Neuronal stem cell (in vitro differentiated cells): Measurements from ENCODE around the gene NRAP.

ENCODE experiments used
- DNase-seq: peaks from one replicate; pipeline ENCODE4 v3.0.0-alpha.2; 2013; ENCODE audit warnings: low spot score
- H2AFZ ChIP-seq: one replicate; pipeline ENCODE4 v1.6.1; 2013; ENCODE audit warnings: mild to moderate bottlenecking, low read length, inconsistent platforms
- H2AK5ac ChIP-seq: 2 replicates; pipeline ENCODE4 v1.6.1; 2013; ENCODE audit warnings: low read depth, mild to moderate bottlenecking, inconsistent platforms, low read length, moderate library complexity, mixed read lengths
- H2BK120ac ChIP-seq: 2 replicates; pipeline ENCODE4 v1.6.1; 2013; ENCODE audit warnings: low read depth, mild to moderate bottlenecking, inconsistent platforms, low read length, moderate library complexity, mixed read lengths
- H2BK12ac ChIP-seq: one replicate; pipeline ENCODE4 v1.6.1; 2013; ENCODE audit warnings: low read length, inconsistent platforms
- H2BK15ac ChIP-seq: 2 replicates; pipeline ENCODE4 v1.6.1; 2013; ENCODE audit warnings: mild to moderate bottlenecking, low read length, inconsistent platforms, mixed read lengths
- H2BK5ac ChIP-seq: one replicate; pipeline ENCODE4 v1.6.1; 2013; ENCODE audit warnings: inconsistent platforms, mild to moderate bottlenecking, low read length, moderate library complexity
- H3K14ac ChIP-seq: one replicate; pipeline ENCODE4 v1.6.1; 2013; ENCODE audit warnings: low read length, inconsistent platforms
- H3K18ac ChIP-seq: 2 replicates; pipeline ENCODE4 v1.6.1; 2013; ENCODE audit warnings: low read length, inconsistent platforms
- H3K23ac ChIP-seq: 2 replicates; pipeline ENCODE4 v1.6.1; 2013; ENCODE audit warnings: low read depth, mild to moderate bottlenecking, mixed read lengths, low read length, inconsistent platforms; ENCODE audit not compliant: poor library complexity
- H3K27ac ChIP-seq: replicated peaks from 3 replicates; pipeline ENCODE4 v1.5.1; 2013; ENCODE audit warnings: low read length, inconsistent platforms
- H3K27me3 ChIP-seq, 3 experiments: 2 replicates each; pipeline ENCODE4 v1.6.1; 2013; ENCODE audit warnings: low read length in 3 of 3, mild to moderate bottlenecking in 2 of 3, inconsistent platforms in 1 of 3, low read depth in 1 of 3, mixed read lengths in 1 of 3, moderate library complexity in 1 of 3; ENCODE audit not compliant: control insufficient read depth in 3 of 3, insufficient read depth in 3 of 3
- H3K36me3 ChIP-seq, 2 donors: replicated peaks in 1 of 2; 2 replicates each; pipeline ENCODE4 v1.6.1; 2013; ENCODE audit warnings: low read length in 2 of 2; ENCODE audit not compliant: control insufficient read depth in 2 of 2, insufficient read depth in 2 of 2
- H3K4ac ChIP-seq: 2 replicates; pipeline ENCODE4 v1.6.1; 2013; ENCODE audit warnings: inconsistent platforms, mild to moderate bottlenecking, low read length, moderate library complexity
- H3K4me1 ChIP-seq, 2 donors: 1 replicate in 1 of 2; 2 replicates in 1 of 2; pipeline ENCODE4 v1.6.1; 2013; ENCODE audit warnings: low read length in 2 of 2, low read depth in 1 of 2; ENCODE audit not compliant: control insufficient read depth in 2 of 2, insufficient read depth in 1 of 2
- H3K4me2 ChIP-seq: one replicate; pipeline ENCODE4 v1.6.1; 2013; ENCODE audit warnings: mild to moderate bottlenecking, low read length, inconsistent platforms; ENCODE audit not compliant: insufficient read depth, poor library complexity, severe bottlenecking
- H3K4me3 ChIP-seq, 2 donors: 2 replicates each; pipeline ENCODE4 v1.5.1; 2013; ENCODE audit warnings: low read length in 2 of 2, mild to moderate bottlenecking in 2 of 2, inconsistent platforms in 1 of 2, moderate library complexity in 1 of 2
- H3K79me1 ChIP-seq: one replicate; pipeline ENCODE4 v1.6.1; 2013; ENCODE audit warnings: low read depth, mild to moderate bottlenecking, inconsistent platforms, low read length, moderate library complexity
- H3K9ac ChIP-seq: one replicate; pipeline ENCODE4 v1.6.1; 2013; ENCODE audit warnings: mild to moderate bottlenecking, low read depth, low read length, inconsistent platforms; ENCODE audit not compliant: poor library complexity
- H3K9me3 ChIP-seq, 2 donors: replicated peaks in 1 of 2; 2 replicates each; pipeline versions ENCODE3 to v1.6.1; 2013; ENCODE audit warnings: low read length in 2 of 2, mild to moderate bottlenecking in 2 of 2, inconsistent platforms in 1 of 2, low read depth in 1 of 2, mixed read lengths in 1 of 2, moderate library complexity in 1 of 2; ENCODE audit not compliant: control insufficient read depth in 2 of 2, insufficient read depth in 1 of 2
- H4K8ac ChIP-seq: one replicate; pipeline ENCODE4 v1.6.1; 2013; ENCODE audit warnings: low read depth, mild to moderate bottlenecking, inconsistent platforms, low read length, moderate library complexity
- H4K91ac ChIP-seq: one replicate; pipeline ENCODE4 v1.6.1; 2013; ENCODE audit warnings: low read length, low read depth, mild to moderate bottlenecking, inconsistent platforms; ENCODE audit not compliant: poor library complexity
- WGBS, 2 donors: extraction: QIAGEN DNeasy Blood & Tissue Kit; methylation state at CpG; one replicate each; pipeline ENCODE4 v1.1.7; 2013; ENCODE audit warnings: missing lambda C conversion rate in 2 of 2, mixed read lengths in 1 of 2; ENCODE audit not compliant: insufficient read length in 2 of 2, insufficient replicate concordance in 1 of 2; ENCODE audit errors: extremely low coverage in 2 of 2; 5-methylcytosine and 5-hydroxymethylcytosine counted together

Gene NRAP

DNA sequence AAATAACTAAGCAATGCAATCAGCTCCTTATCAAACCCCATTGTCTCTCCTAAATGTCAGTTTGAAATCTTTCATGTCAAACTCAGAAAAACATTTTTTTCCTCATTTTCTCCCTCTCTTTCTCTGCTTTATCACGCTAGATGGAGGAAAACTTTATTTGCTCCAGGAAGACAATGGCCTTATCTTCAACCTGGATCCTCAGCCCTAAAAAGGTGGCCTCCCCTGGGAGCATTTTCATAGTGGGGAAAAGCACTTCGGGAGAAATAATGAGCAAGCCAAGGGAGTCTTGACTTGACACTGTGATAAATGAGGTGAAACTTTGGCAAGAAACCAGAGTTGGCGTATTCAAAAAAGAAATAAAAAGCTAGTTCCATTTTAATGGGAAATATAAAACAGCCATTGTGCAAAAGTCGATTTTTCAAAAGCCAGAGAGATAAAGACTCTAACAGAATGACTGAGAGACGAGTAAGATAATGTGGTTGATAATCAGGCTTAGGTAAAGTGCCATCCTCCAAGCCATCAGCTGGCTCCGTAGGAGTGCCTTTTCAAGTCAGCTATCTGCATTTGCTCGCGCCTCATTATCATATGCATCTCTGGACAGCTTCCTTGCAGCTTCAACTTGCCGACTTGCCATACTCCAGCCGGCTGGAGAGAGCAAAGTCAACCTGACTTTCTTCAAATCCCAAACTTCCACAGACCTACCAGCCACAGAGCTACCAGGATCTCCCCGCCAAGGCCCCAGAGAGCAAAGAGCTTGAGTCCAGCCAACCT, 91.1 kb downstream of the NRAP start:
- Histone ChIP-seq H4K91ac (no peak overlapping the region), H3K36me3 (no peaks in the 10 kb centered on the region), H3K9me3 (no peaks in the 10 kb centered on the region), H3K27ac (no peak overlapping the region), H2BK12ac (no peak overlapping the region), H3K79me1 (no peaks in the 10 kb centered on the region), H2AFZ (no peak overlapping the region), H3K4me2 (no peak overlapping the region), H2AK5ac (no peak overlapping the region), H3K4me3 (no peak overlapping the region), H3K4ac (no peak overlapping the region), H3K9ac (no peak overlapping the region), H4K8ac (no peak overlapping the region), H2BK120ac (no peak overlapping the region), H3K14ac (no peak overlapping the region), H3K23ac (no peak overlapping the region), H2BK15ac (no peak overlapping the region), H3K18ac (no peak overlapping the region), H2BK5ac (no peak overlapping the region), H3K4me1 (peaks cover 0 to 2% of the 10 kb centered on the region in 2 donors), H3K27me3 (peaks cover 0 to 20% (median 0%) of the 10 kb centered on the region in 3 experiments)
- no peak for DNase-seq
- WGBS, 2 donors = no CpG with 5 or more reads among the region's 11 CpGs

DNA sequence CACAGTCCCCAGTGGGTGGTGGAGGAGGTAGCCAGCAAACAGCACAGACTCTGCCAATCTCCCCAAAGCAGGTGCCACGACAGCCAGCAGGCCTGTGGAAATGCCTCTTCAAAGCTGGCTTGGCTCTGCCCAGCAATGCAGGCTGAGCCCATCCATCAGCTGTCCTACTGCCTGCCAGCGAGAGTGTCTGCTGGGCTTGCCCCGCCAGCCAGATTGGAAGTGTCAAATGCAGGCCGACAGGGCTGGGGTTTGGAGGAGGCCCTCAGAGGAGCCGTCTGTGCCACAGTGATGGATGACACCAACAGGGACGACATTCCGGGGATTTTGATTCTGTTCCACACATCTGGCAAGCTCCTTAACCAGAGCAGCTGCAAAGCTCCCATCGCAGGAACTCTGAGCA, 94.3 kb downstream of the NRAP start:
- no peak overlapping the region for H2BK120ac ChIP-seq
- WGBS, 2 donors = no CpG with 5 or more reads among the region's 8 CpGs
- no peak overlapping the region for H2BK15ac ChIP-seq
- H3K4me2 ChIP-seq = no peak overlapping the region
- H2AFZ ChIP-seq = no peak overlapping the region
- peak overlapping the region; percentile 76 for H3K18ac ChIP-seq
- peak overlapping the region; percentile 46 for H3K9ac ChIP-seq
- H3K4me1 ChIP-seq = peaks cover 0 to 2% of the 10 kb centered on the region in 2 donors
- H3K36me3 ChIP-seq = no peaks in the 10 kb centered on the region
- H3K4ac ChIP-seq = no peak overlapping the region
- no peak overlapping the region for H3K27ac ChIP-seq
- peak overlapping the region; percentile 85 for H3K14ac ChIP-seq
- peak overlapping the region; percentile 57 for H2AK5ac ChIP-seq
- no peak overlapping the region for H4K8ac ChIP-seq
- no peak overlapping the region for H2BK12ac ChIP-seq
- peak overlapping the region; percentile 39 for H3K23ac ChIP-seq
- H3K4me3 ChIP-seq = peak overlapping the region in 1 of 2 donors; percentile 45
- peak overlapping the region; percentile 56 for H4K91ac ChIP-seq
- DNase-seq = no peak
- H3K79me1 ChIP-seq = no peaks in the 10 kb centered on the region
- peaks cover 0 to 20% (median 0%) of the 10 kb centered on the region in 3 experiments for H3K27me3 ChIP-seq
- no peaks in the 10 kb centered on the region for H3K9me3 ChIP-seq
- no peak overlapping the region for H2BK5ac ChIP-seq

DNA sequence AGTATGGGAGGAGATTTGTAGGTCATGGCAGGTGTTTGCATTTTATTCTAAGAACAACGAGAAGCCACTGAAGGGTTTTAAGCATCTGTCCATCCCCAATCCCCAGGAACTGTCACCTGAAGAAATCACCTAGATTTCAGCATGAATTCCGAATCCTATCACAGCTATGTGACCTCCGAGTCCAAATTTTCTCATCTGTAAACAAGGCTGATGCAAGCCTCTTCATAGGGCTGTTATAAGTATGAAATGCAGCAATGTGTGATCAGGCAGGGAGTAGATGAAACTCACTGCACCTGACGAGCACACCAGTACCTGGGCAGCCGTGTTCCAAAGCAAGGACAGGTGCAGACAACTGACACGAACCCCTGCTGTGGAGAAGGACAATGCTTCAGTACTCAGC, 97.0 kb downstream of the NRAP start:
- WGBS, 2 donors = no CpG with 5 or more reads among the region's 6 CpGs
- no peak overlapping the region for H4K8ac ChIP-seq

DNA sequence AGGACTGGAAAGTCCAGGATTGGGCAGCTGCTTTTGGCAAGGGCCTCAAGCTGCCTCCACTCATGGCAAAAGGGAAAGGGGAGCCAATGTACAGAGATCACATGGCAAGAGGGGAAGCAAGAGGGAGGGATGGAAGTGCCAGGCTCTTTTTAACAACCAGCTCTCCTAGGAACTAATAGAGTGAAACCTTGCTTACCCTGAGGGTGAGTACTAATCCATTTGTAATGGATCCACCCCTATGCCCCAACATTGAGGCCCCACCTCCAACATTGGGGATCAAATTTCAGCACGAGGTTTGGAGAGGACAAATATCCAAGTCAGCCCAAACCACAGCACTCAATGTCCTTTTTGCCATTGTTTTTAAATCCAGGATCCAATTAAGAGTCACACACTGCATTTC, 98.5 kb downstream of the NRAP start:
- no peak for DNase-seq
- peaks cover 3 to 5% of the 10 kb centered on the region in 2 donors for H3K4me1 ChIP-seq
- H3K14ac ChIP-seq = no peak overlapping the region
- H3K9me3 ChIP-seq = peaks cover 0 to 2% of the 10 kb centered on the region in 2 donors
- no peak overlapping the region for H2BK12ac ChIP-seq
- no peak overlapping the region for H2BK5ac ChIP-seq
- H3K27ac ChIP-seq = no peak overlapping the region
- H3K23ac ChIP-seq = no peak overlapping the region
- peaks cover 0 to 21% (median 0%) of the 10 kb centered on the region in 3 experiments for H3K27me3 ChIP-seq
- H3K4me3 ChIP-seq = no peak overlapping the region
- H3K4ac ChIP-seq = no peak overlapping the region
- H4K8ac ChIP-seq = no peak overlapping the region
- H2BK120ac ChIP-seq = no peak overlapping the region
- WGBS, 2 donors = no CpG with 5 or more reads among the region's 1 CpG
- H3K4me2 ChIP-seq = no peak overlapping the region
- no peaks in the 10 kb centered on the region for H3K79me1 ChIP-seq
- H3K18ac ChIP-seq = no peak overlapping the region
- H3K36me3 ChIP-seq = no peaks in the 10 kb centered on the region
- H2BK15ac ChIP-seq = no peak overlapping the region
- no peak overlapping the region for H2AK5ac ChIP-seq
- no peak overlapping the region for H4K91ac ChIP-seq
- no peak overlapping the region for H2AFZ ChIP-seq
- no peak overlapping the region for H3K9ac ChIP-seq

More for the DNA sequence above, 97.0 kb downstream of the NRAP start:
- Histone ChIP-seq H2BK15ac (no peak overlapping the region), H4K91ac (no peak overlapping the region), H3K4ac (no peak overlapping the region), H2AFZ (no peak overlapping the region), H3K23ac (no peak overlapping the region), H3K27me3 (peaks cover 0 to 16% (median 0%) of the 10 kb centered on the region in 3 experiments), H3K4me1 (peaks cover 3 to 5% of the 10 kb centered on the region in 2 donors), H3K9me3 (no peaks in the 10 kb centered on the region), H3K9ac (no peak overlapping the region), H3K14ac (no peak overlapping the region), H2AK5ac (no peak overlapping the region), H2BK12ac (no peak overlapping the region), H3K4me2 (no peak overlapping the region), H3K4me3 (no peak overlapping the region), H3K79me1 (no peaks in the 10 kb centered on the region), H3K27ac (no peak overlapping the region), H2BK5ac (no peak overlapping the region), H3K36me3 (no peaks in the 10 kb centered on the region), H3K18ac (no peak overlapping the region), H2BK120ac (no peak overlapping the region)
- no peak for DNase-seq
